ENCODE results near the gene ZNRF1.

The ZNRF1 gene

GRCh38 chr16:74998481-74999218, at the start of gene ZNRF1:
TSS of gene ZNRF1 (plus strand) at chr16:74999024. CDS start at chr16:74999672, 648 bp downstream.
- H3K4me3 ChIP-seq (ENCODE audit: low read depth, low read length) = peak within 1 kb of the TSS; percentile 95
- DNase-seq (ENCODE audit: low read depth) = peak; percentile 91

GRCh38 chr16:74949309-74949708, 49.5 kb upstream of the ZNRF1 start:
- H3K4me3 ChIP-seq (ENCODE audit: low read depth, low read length) = no peak overlapping the region
- no peak for TF ChIP-seq MAX (IDR thresholded peaks at IDR 0.05; ENCODE audit: low read depth, low read length)
- TF ChIP-seq CTCF (IDR thresholded peaks at IDR 0.05; ENCODE audit: low read depth, low read length) = no peak
- no peak for TF ChIP-seq MYC (IDR thresholded peaks at IDR 0.05; ENCODE audit: low read depth, low read length)
- no peak for DNase-seq (ENCODE audit: low read depth)

More at GRCh38 chr16:74998481-74999218, at the start of gene ZNRF1:
- TF ChIP-seq POLR2A (IDR thresholded peaks at IDR 0.05; ENCODE audit: extremely low read depth, insufficient read length) (peak; percentile 45), CTCF (IDR thresholded peaks at IDR 0.05; ENCODE audit: low read depth, low read length) (peak; percentile 74), MYC (IDR thresholded peaks at IDR 0.05; ENCODE audit: low read depth, low read length) (no peak; the same call in 1 of the 2 replicates)

GRCh38 chr16:74950511-74950910, 48.3 kb upstream of the ZNRF1 start:
- DNase-seq (ENCODE audit: low read depth) = no peak
- no peak overlapping the region for H3K4me3 ChIP-seq (ENCODE audit: low read depth, low read length)
- TF ChIP-seq MYC (IDR thresholded peaks at IDR 0.05; ENCODE audit: low read depth, low read length) (no peak), CTCF (IDR thresholded peaks at IDR 0.05; ENCODE audit: low read depth, low read length) (no peak), POLR2A (IDR thresholded peaks at IDR 0.05; ENCODE audit: extremely low read depth, insufficient read length) (no peak), MAX (IDR thresholded peaks at IDR 0.05; ENCODE audit: low read depth, low read length) (no peak)

GRCh38 chr16:74951206-74951605, 47.6 kb upstream of the ZNRF1 start:
- TF ChIP-seq CTCF (IDR thresholded peaks at IDR 0.05; ENCODE audit: low read depth, low read length) (no peak), POLR2A (IDR thresholded peaks at IDR 0.05; ENCODE audit: extremely low read depth, insufficient read length) (no peak), MYC (IDR thresholded peaks at IDR 0.05; ENCODE audit: low read depth, low read length) (no peak), MAX (IDR thresholded peaks at IDR 0.05; ENCODE audit: low read depth, low read length) (no peak)
- H3K4me3 ChIP-seq (ENCODE audit: low read depth, low read length) = no peak overlapping the region
- peak; percentile 25 for DNase-seq (ENCODE audit: low read depth)

GRCh38 chr16:74951681-74952080, 47.1 kb upstream of the ZNRF1 start:
- TF ChIP-seq MAX (IDR thresholded peaks at IDR 0.05; ENCODE audit: low read depth, low read length) = no peak
- no peak for TF ChIP-seq POLR2A (IDR thresholded peaks at IDR 0.05; ENCODE audit: extremely low read depth, insufficient read length)
- TF ChIP-seq MYC (IDR thresholded peaks at IDR 0.05; ENCODE audit: low read depth, low read length) = no peak
- TF ChIP-seq CTCF (IDR thresholded peaks at IDR 0.05; ENCODE audit: low read depth, low read length) = no peak

More at GRCh38 chr16:74951681-74952080, 47.1 kb upstream of the ZNRF1 start:
- DNase-seq (ENCODE audit: low read depth) = no peak
- H3K4me3 ChIP-seq (ENCODE audit: low read depth, low read length) = no peak overlapping the region
